GM19025 (cell line): ENCODE data around the gene SNRNP27.

ENCODE experiments used
- ATAC-seq: cut with Tn5 transposase; IDR thresholded peaks from one replicate; pipeline ENCODE4 v1.9.1; 2021; ENCODE audit warnings: mild to moderate bottlenecking, low read depth, moderate library complexity; ENCODE audit not compliant: unreplicated experiment

Gene SNRNP27

GRCh38 chr2:69914950-69915945 is 21.5 kb downstream of the SNRNP27 start, which contains the start of gene MXD1:
Gene MXD1, plus strand, starts transcription at chr2:69915109. Its CDS starts 222 bp downstream, at chr2:69915331.
- no peak for ATAC-seq

DNA sequence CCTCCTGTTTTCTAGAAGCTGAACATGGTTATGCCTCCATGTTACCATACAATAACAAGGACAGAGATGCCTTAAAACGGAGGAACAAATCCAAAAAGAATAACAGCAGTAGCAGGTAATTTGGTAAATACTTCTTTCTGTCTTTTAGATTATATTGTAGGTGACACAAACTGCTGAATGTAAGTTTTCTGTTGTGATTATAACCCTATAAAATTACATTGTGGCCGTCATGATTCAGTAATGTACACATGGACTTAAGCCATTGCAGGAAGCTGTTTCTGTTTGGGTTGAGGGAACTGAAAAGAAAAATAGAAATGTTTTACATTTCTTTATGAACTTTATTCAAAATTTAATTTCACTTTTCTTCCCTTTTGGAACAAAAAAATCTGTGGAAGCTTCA is 22.4 kb downstream of the SNRNP27 start:
- no peak for ATAC-seq

DNA sequence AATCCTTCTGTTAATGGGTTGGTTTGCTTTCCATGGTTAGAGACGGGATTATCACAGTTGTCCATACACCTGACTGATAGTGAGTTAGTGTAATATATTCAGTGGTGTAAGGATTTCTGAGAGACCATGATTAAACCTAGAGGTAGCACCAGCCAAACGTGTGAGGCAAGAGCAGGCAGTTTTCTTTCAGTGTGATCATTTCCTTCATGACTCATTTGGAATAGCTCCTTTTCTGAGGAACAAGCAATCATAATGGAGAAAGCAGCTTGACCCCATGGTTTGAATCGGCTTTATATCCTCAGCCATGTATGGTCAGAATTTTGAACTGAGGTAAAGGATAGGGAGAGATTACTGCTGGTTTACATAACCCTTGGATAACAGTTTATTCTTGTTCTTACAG is 24.1 kb downstream of the SNRNP27 start:
- ATAC-seq, result no peak

- no peak for ATAC-seq
Observed at GRCh38 chr2:69918401-69918800, 24.6 kb downstream of the SNRNP27 start.

DNA sequence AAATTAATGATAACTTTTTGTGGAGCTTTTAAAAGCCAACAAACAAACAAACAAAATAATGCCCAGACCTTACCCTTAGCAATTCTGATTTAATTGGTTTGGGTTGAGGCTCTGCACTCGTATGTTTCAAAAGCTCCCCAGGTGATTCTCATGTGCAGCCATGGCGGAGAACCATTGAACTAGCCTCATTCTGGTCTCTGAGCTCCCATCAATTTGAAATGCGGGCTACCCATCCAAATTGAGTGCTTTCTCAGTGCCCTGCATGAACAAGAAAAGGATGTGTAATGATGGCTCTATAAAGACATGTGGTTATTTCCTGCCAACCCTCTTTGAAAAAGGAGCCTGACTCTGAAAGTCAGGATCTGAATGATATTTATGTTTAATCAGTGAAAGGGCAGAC is 29.4 kb downstream of the SNRNP27 start:
- no peak for ATAC-seq

GRCh38 chr2:69926849-69927515 is 33.2 kb downstream of the SNRNP27 start:
- no peak for ATAC-seq

- ATAC-seq, result no peak
Observed at GRCh38 chr2:69931832-69932595, 38.3 kb downstream of the SNRNP27 start.

- no peak for ATAC-seq
Observed at GRCh38 chr2:69932596-69932922, 38.8 kb downstream of the SNRNP27 start.

DNA sequence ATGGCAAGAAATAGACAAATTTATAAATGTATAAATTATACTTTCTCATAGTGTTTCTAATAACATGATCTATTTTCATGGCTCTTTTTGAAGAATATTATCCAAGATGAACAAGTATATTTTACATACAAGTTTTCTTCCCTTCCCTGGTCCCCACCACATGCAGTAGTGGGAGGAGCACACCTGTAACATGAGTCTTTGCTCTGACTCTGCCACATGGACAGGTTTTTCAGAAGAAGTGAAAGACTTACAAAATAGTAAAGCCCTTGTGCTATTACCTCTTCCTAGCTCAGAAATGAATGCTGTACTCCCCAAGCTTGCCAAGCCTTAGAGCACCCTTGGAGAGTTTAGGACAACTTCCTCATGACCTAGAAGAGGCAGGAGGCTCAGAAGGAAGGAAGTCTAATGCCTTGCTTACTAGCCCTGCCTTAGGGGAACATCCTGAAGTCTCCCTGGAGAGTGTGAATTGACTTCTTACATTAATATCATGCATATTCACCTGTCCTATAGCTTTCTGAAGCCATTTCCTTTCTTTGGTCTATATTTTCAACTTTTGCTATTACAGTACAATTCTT is 39.6 kb downstream of the SNRNP27 start:
- ATAC-seq, result no peak

GRCh38 chr2:69933839-69934613 is 40.3 kb downstream of the SNRNP27 start:
- no peak for ATAC-seq

GRCh38 chr2:69934614-69934908 is 40.8 kb downstream of the SNRNP27 start:
- ATAC-seq, result no peak

- ATAC-seq, result no peak
Observed at GRCh38 chr2:69935011-69935410, 41.3 kb downstream of the SNRNP27 start.

GRCh38 chr2:69936906-69937305 is 43.1 kb downstream of the SNRNP27 start:
- no peak for ATAC-seq

- no peak for ATAC-seq
Observed at GRCh38 chr2:69937968-69938367, 44.2 kb downstream of the SNRNP27 start.

- ATAC-seq, result no peak
Observed at GRCh38 chr2:69939722-69940121, 46.0 kb downstream of the SNRNP27 start.

- ATAC-seq, result no peak
Observed at GRCh38 chr2:69940691-69941090, 46.9 kb downstream of the SNRNP27 start.

DNA sequence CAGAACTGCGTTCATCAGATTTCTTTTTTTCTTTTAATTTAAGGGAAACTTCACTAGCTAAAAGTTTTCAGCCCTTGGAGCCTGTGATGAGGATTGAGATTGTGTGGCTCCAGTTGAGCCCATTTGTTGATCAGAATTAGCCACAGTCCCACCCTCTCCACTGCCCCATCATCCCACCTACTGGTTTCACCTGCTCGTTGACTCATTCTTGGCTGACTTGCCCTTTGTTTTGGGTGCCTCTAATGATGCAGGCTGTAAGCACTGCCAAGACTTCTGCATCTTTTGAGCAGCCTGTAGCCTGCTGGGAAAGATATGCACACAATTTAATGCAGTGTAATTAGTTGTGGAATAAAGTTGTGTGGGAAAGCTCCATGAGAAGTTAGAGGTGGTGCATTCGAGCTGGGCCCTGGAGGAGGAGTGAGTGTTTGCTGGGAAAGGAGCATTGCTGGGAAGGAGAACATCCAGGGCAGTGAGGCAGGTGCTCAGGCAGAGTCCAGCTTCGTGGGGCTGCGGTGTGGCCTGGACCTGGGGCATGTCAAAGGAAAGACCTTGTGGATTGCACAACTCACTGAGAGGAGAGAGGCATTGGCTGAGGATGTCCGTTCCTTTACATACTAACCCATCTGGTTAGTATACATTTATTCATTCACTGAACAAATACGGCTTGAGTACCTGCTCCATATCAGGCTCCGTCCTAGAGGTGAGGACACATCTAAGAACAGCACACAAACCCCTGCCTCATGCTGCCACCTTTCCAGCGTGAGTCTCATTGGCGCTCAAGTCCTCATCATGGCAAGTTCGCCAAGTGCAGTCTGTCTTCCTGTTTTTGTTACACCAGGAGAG is 49.5 kb downstream of the SNRNP27 start:
- no peak for ATAC-seq

DNA sequence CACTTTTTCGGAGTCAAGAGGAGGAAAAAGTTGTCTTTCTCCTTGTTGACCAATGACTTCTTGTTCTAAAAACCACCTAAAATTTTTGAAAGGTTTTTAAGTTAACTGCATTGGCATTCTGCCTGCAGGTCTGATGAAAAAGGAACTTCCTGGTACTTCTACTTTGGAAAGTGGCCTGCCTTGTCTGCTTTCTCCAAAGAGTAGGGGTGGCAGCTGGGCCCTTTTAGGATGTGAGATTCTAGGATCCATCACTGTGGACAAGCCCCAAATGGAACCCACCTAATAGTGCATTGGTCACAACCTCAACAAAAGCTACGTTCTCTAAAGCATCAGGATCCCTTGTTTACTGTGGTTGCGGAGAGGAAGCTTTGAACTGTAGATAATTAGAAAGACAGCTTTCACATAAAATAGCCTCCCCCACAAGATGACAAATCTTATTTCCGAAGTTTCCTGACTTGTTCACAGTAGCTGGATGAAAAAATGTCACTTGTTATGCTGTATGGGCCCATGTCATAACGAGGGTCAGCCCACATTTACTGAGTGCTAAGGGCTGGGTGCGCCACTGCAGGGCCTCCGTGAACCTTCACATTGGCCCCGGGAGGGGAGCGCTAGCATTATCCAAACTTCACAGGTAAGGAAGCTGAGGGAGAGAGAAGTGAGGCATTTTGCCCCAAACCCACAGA is 50.2 kb downstream of the SNRNP27 start:
- no peak for ATAC-seq

DNA sequence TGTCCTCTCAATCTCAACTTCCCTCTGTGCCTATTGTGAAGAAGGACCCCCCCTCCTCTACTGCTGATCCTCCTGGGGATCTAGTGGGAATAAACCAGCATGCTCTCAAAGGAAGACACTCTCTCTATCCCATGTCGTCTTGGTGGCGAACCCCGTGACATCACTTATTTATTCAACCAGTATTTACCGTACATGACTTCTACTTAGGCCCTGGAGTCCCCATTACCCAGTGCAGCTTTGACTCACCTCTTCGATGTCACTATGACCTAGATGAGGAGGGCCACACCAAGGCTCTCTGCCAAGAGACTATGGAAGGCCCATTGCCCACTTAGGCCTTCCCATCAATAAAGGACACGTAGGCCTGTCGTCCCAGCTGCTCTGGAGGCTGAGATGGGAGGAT is 51.0 kb downstream of the SNRNP27 start:
- no peak for ATAC-seq
